HCT116 (cell line): ENCODE results near the gene NUCB2. TPM values are rescaled to one million over a fixed set of nuclear protein-coding genes. Genes with fewer than 3 reads are reported as not detected.

Experiments used
- ATAC-seq: fragments of 200-7000 bp; cut with Tn5 transposase; 2 replicates; pipeline ENCODE4 v1.9.1; 2020; ENCODE audit warnings: mild to moderate bottlenecking, moderate library complexity
- Bru-seq: library from RNA; stranded (reverse); fragments of 400-500 nt; gene quantifications from one replicate; lab custom pipeline; 2021; lab: Mats Ljungman, UMichigan
- BruChase-seq, 2 experiments: library from RNA; stranded (reverse); fragments of 400-500 nt; gene quantifications; one replicate each; lab custom pipeline; 2021; lab: Mats Ljungman, UMichigan
- BruUV-seq: library from RNA; stranded (reverse); fragments of 400-500 nt; replicated peaks from 2 replicates; lab custom pipeline; 2021; lab: Mats Ljungman, UMichigan
- CTCF ChIA-PET: fragments of 300-600 bp; sonication (Branson Sonifier 250); formaldehyde crosslinking; loops from one replicate; lab custom pipeline; 2021; ENCODE audit warnings: antibody characterized with exemption; lab: Charles Lee
- POLR2A ChIA-PET: fragments of 300-600, 350-600 bp; sonication (Branson Sonifier 250); formaldehyde crosslinking; loops from one replicate; lab custom pipeline; 2021; ENCODE audit warnings: antibody characterized with exemption; lab: Charles Lee
- RAD21 ChIA-PET, 2 experiments: fragments of 300-600 bp; sonication (Branson Sonifier 250); formaldehyde crosslinking; loops; one replicate each; lab custom pipeline; 2023; ENCODE audit warnings: low total read pairs in 2 of 2; ENCODE audit not compliant: uncharacterized antibody in 2 of 2, unreplicated experiment in 2 of 2, low non-redundant PET in 1 of 2; lab: Charles Lee
- DNase-seq: peaks from one replicate; pipeline ENCODE4 v3.0.0-alpha.2; 2010; ENCODE audit warnings: low read depth, low spot score
- H2AFZ ChIP-seq: fragments of 200-600 bp; shearing (Covaris generic), sonication (generic); 2 replicates; pipeline ENCODE4 v1.6.1; 2017; ENCODE audit warnings: low read depth, mixed run types, mixed read lengths, antibody characterized with exemption, low read length; ENCODE audit not compliant: poor library complexity, severe bottlenecking
- H3K27ac ChIP-seq: 2 replicates; pipeline ENCODE4 v1.5.1; 2012; ENCODE audit warnings: low read depth, low read length
- H3K27me3 ChIP-seq: fragments of 200-600 bp; sonication (generic); 2 replicates; pipeline ENCODE4 v1.6.1; 2016; ENCODE audit warnings: mixed run types, low read length, mixed read lengths; ENCODE audit not compliant: insufficient read depth
- H3K36me3 ChIP-seq, 2 experiments: fragments of 200-500 bp in 1 of 2; fragments of 200-600 bp in 1 of 2; sonication (Bioruptor generic) in 1 of 2; sonication (generic) in 1 of 2; 2 replicates each; pipeline versions ENCODE4 v1.5.1 to v1.6.1; 2014 to 2016; ENCODE audit warnings: low read length in 2 of 2, inconsistent platforms in 1 of 2, mixed read lengths in 1 of 2, mixed run types in 1 of 2; ENCODE audit not compliant: insufficient read depth in 2 of 2, control insufficient read depth in 1 of 2
- H3K4me1 ChIP-seq, 2 experiments: fragments of 200-600 bp in 1 of 2; sonication (generic) in 1 of 2; 2 replicates each; pipeline versions ENCODE4 v1.5.1 to v1.6.1; 2012 to 2017; ENCODE audit warnings: low read length in 2 of 2, inconsistent platforms in 1 of 2, mild to moderate bottlenecking in 1 of 2, mixed read lengths in 1 of 2, mixed run types in 1 of 2, moderate library complexity in 1 of 2; ENCODE audit not compliant: insufficient read depth in 2 of 2, control insufficient read depth in 1 of 2
- H3K4me2 ChIP-seq: fragments of 200-600 bp; sonication (generic); 2 replicates; pipeline ENCODE4 v1.6.1; 2017; ENCODE audit warnings: mixed run types, low read length, mixed read lengths
- H3K4me3 ChIP-seq, 2 experiments: fragments of 200-600 bp in 1 of 2; sonication (generic) in 1 of 2; replicated peaks in 1 of 2; 2 replicates each; pipeline ENCODE4 v1.5.1; 2011 to 2016; ENCODE audit warnings: low read length in 2 of 2, control low read depth in 1 of 2, low read depth in 1 of 2, mild to moderate bottlenecking in 1 of 2, mixed read lengths in 1 of 2, mixed run types in 1 of 2
- H3K79me2 ChIP-seq: fragments of 200-600 bp; sonication (generic); 2 replicates; pipeline ENCODE4 v1.6.1; 2017; ENCODE audit warnings: mild to moderate bottlenecking, mixed run types, low read length, moderate library complexity, mixed read lengths; ENCODE audit not compliant: insufficient read depth
- H3K9ac ChIP-seq: fragments of 200-600 bp; sonication (generic); 2 replicates; pipeline ENCODE4 v1.6.1; 2016; ENCODE audit warnings: low read length, mixed read lengths
- H3K9me2 ChIP-seq: fragments of 200-600 bp; sonication (generic), shearing (Covaris generic); 2 replicates; pipeline ENCODE4 v1.6.1; 2017; ENCODE audit warnings: mixed run types, mild to moderate bottlenecking, moderate library complexity; ENCODE audit not compliant: insufficient read depth
- H3K9me3 ChIP-seq, 2 experiments: fragments of 200-500 bp in 1 of 2; fragments of 200-600 bp in 1 of 2; sonication (Bioruptor generic) in 1 of 2; sonication (generic) in 1 of 2; 2 replicates each; pipeline ENCODE4 v1.6.1; 2014 to 2017; ENCODE audit warnings: low read length in 2 of 2, mixed read lengths in 2 of 2, inconsistent platforms in 1 of 2, low read depth in 1 of 2, mild to moderate bottlenecking in 1 of 2, mixed run types in 1 of 2, moderate library complexity in 1 of 2; ENCODE audit not compliant: control insufficient read depth in 1 of 2, insufficient read depth in 1 of 2
- H4K20me1 ChIP-seq: fragments of 200-600 bp; sonication (generic), shearing (Covaris generic); 2 replicates; pipeline ENCODE4 v1.6.1; 2017; ENCODE audit warnings: mixed run types, mild to moderate bottlenecking, moderate library complexity; ENCODE audit not compliant: insufficient read depth
- ATF3 ChIP-seq: IDR thresholded peaks from 2 replicates; pipeline ENCODE4 v1.6.1; 2012
- CBX3 ChIP-seq: IDR thresholded peaks from 2 replicates; pipeline ENCODE4 v1.6.1; 2012; ENCODE audit warnings: low read depth
- CTCF ChIP-seq, 3 experiments: fragments of 200-600 bp in 1 of 3; sonication (generic) in 1 of 3; IDR thresholded peaks in 2 of 3; conservative IDR thresholded peaks in 1 of 3; 2 replicates each; pipeline ENCODE4 v1.5.1; 2012 to 2017; ENCODE audit warnings: low read depth in 2 of 3, low read length in 2 of 3, antibody characterized with exemption in 1 of 3, borderline replicate concordance in 1 of 3, control low read depth in 1 of 3, mild to moderate bottlenecking in 1 of 3, mixed read lengths in 1 of 3, mixed run types in 1 of 3, moderate library complexity in 1 of 3; ENCODE audit not compliant: insufficient read depth in 1 of 3
- EGR1 ChIP-seq: IDR thresholded peaks from 2 replicates; pipeline ENCODE4 v1.6.1; 2012; ENCODE audit warnings: low read depth
- EZH2phosphoT487 ChIP-seq: fragments of 200-600 bp; IDR thresholded peaks from 2 replicates; pipeline ENCODE4 v1.6.1; 2018; ENCODE audit warnings: antibody characterized with exemption, borderline replicate concordance
- FOSL1 ChIP-seq: IDR thresholded peaks from 2 replicates; pipeline ENCODE4 v1.6.1; 2012; ENCODE audit warnings: low read depth
- POLR2A ChIP-seq: IDR thresholded peaks from 2 replicates; pipeline ENCODE4 v1.7.0; 2011; ENCODE audit warnings: borderline replicate concordance; ENCODE audit not compliant: insufficient read depth, insufficient read length; ENCODE audit errors: extremely low read depth
- POLR2AphosphoS5 ChIP-seq: IDR thresholded peaks from 2 replicates; pipeline ENCODE4 v1.6.1; 2011; ENCODE audit warnings: mild to moderate bottlenecking, low read depth, low read length, moderate library complexity
- REST ChIP-seq: IDR thresholded peaks from 2 replicates; pipeline ENCODE4 v1.6.1; 2012; ENCODE audit warnings: low read depth
- SIN3A ChIP-seq: IDR thresholded peaks from 2 replicates; pipeline ENCODE4 v1.6.1; 2012; ENCODE audit warnings: low read depth
- SP1 ChIP-seq: IDR thresholded peaks from 2 replicates; pipeline ENCODE4 v1.6.1; 2012; ENCODE audit warnings: low read depth
- YY1 ChIP-seq: IDR thresholded peaks from 2 replicates; pipeline ENCODE4 v1.6.1; 2011; ENCODE audit warnings: low read length, low read depth, moderate library complexity, mild to moderate bottlenecking; ENCODE audit not compliant: insufficient replicate concordance; ENCODE audit errors: extremely low read depth
- ZBTB33 ChIP-seq: IDR thresholded peaks from 2 replicates; pipeline ENCODE4 v1.6.1; 2011; ENCODE audit warnings: mild to moderate bottlenecking, low read length, moderate library complexity; ENCODE audit not compliant: insufficient replicate concordance; ENCODE audit errors: extremely low read depth
- ZFX ChIP-seq: fragments of 450-650 bp; IDR thresholded peaks from 2 replicates; pipeline ENCODE4 v1.6.1; 2017
- ZNF274 ChIP-seq: fragments of 200-500 bp; sonication (Bioruptor generic); IDR thresholded peaks from 2 replicates; pipeline ENCODE4 v1.6.1; 2014; ENCODE audit warnings: mild to moderate bottlenecking, low read depth, low read length, inconsistent platforms
- intact Hi-C: fragments of 100-400 bp; cut with micrococcal nuclease; formaldehyde crosslinking; loops from 2 replicates; pipeline ENCODE4 v1.10.0; 2022
- long read RNA-seq: library from polyadenylated mRNA; unstranded; transcript quantifications from one replicate; pipeline ENCODE4 v2.0.0, GENCODE V29; 2021; ENCODE audit not compliant: unreplicated experiment
- polyA plus RNA-seq: library from polyadenylated mRNA; unstranded; fragments of >200 nt; gene quantifications from 2 replicates; pipeline ENCODE4 v1.2.1, GENCODE V29; 2012; ENCODE audit warnings: missing spikeins
- total RNA-seq: library from RNA; stranded (reverse); gene quantifications from one replicate; pipeline ENCODE4 v1.2.1, GENCODE V29; 2021; ENCODE audit not compliant: unreplicated experiment
- TF ChIP-seq, protein P1 (sequence below): IDR thresholded peaks from 2 replicates; pipeline ENCODE4 v1.6.1; 2012

NUCB2 gene
- total RNA-seq: 40.6 TPM
- polyA plus RNA-seq: 23.4 TPM in 2 replicates
- Bru-seq, nascent RNA: percentile 61 among the genes with signal in this experiment
- percentile 76 among the genes with signal in this experiment for BruChase-seq, experiment 1, labeled RNA remaining after a 6-hour chase
- percentile 61 among the genes with signal in this experiment for BruChase-seq, experiment 2, labeled RNA remaining after a 2-hour chase
- long read RNA-seq, transcript NUCB2-208 (14 exons, 2,274 nt): major isoform, 22 of 83 reads
- long read RNA-seq, partial matches to known transcripts: 27 of 83 reads
- long read RNA-seq, other reads (novel, unspliced or antisense): 31 of 83 reads

DNA sequence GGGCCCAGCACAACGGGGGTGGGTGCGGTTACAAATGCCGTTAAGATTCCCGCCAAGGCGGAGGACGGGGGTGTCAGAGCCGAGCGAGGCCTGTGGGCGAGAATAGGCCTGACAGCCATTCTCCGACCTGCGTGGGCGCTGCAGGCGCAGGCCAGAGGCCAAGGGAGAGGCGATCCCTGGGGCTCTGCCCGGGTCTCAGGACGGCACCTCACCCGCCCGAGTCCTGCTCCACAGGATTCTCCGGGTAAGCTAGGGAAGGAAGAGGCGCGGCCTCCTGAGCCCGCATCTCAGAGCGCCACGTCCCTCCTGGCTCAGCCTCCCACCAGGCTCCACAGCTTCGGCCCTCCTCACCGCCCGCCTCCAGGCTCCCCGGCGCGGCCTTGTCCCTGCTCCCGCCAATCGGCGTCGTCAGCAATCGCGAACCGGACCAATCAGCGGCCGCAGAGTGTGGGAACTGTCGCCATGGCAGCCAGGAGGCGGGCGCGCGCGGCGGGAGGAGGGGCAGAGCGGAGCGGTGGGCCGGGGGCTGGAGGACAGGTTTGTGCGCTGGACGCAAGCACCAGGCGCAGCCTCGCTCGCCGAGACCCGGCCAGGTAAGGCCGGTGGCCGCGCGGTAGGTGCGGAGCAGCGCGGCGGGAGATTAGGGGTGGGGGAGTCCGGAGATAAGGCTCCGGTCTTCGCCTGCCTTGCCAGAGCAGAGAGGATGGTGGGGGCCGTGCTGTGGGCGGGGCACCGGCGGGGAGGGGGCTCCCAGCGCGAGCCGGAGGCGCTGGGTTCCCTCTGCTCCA is at the start of gene NUCB2:
Gene NUCB2, plus strand, starts transcription at position 504 of the 788 bp plus-strand sequence. CDS start 18,585 bp downstream, outside the sequence.
- RAD21 ChIA-PET: no interaction called here
- TF ChIP-seq EZH2phosphoT487 (no peak), YY1 (peak; percentile 2), POLR2AphosphoS5 (peak; percentile 85), EGR1 (peak; percentile 91), FOSL1 (no peak), ATF3 (no peak), CTCF (IDR thresholded peaks at IDR 0.05 in 2 of 3, conservative IDR thresholded peaks at IDR 0.05 in 1 of 3; ENCODE audit: borderline replicate concordance in 1 of 3, insufficient read depth in 1 of 3, low read depth in 2 of 3, low read length in 2 of 3) (no peak), ZNF274 (no peak), REST (no peak), POLR2A (peak; percentile 71), SP1 (peak; percentile 98), ZBTB33 (no peak), SIN3A (0 out of 2 replicates have a peak, but pooled peaks have one; percentile 46), ZFX (peak; percentile 83), CBX3 (no peak)
- TF ChIP-seq, protein P1, sequence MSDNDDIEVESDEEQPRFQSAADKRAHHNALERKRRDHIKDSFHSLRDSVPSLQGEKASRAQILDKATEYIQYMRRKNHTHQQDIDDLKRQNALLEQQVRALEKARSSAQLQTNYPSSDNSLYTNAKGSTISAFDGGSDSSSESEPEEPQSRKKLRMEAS: peak; percentile 75
- intact Hi-C loops: no loop called here
- Histone ChIP-seq H3K4me3 (peak within 1 kb of the TSS; percentile 71 to 78), H2AFZ (peak within 1 kb of the TSS; percentile 37), H3K27me3 (no peaks in the 10 kb centered on the region), H3K4me1 (peaks cover 10 to 25% of the 10 kb centered on the region in 2 experiments; a peak in 3 of 4 replicates), H3K36me3 (no peaks in the 10 kb centered on the region), H3K9ac (peak within 1 kb of the TSS; percentile 69), H3K4me2 (peak within 1 kb of the TSS; percentile 81), H3K27ac (peak within 1 kb of the TSS; percentile 67), H3K79me2 (no peaks in the 10 kb centered on the region; the same call in 1 of the 2 replicates), H3K9me2 (no peaks in the 10 kb centered on the region), H3K9me3 (no peaks in the 10 kb centered on the region), H4K20me1 (no peaks in the 10 kb centered on the region)
- BruUV-seq: no TSS peak
- DNase-seq (peak; percentile 89), ATAC-seq (peak; percentile 96)
- POLR2A ChIA-PET: interaction anchor here (1.0 to 2.1 kb wide), 4 partner anchors 9 to 77 kb away, joined by 3 to 15 read pairs (median 4); no protein-coding TSS in a partner anchor
- CTCF ChIA-PET: interaction anchor here (0.8 to 1.3 kb wide), 4 partner anchors 9 to 491 kb away, joined by 3 to 6 read pairs (median 3); no protein-coding TSS in a partner anchor
